GM20000 (cell line): ENCODE measurements around the gene TOMT.

Experiments
- DNase-seq: peaks from one replicate; pipeline ENCODE4 v3.0.0; 2012; ENCODE audit warnings: low spot score
- CTCF ChIP-seq: IDR thresholded peaks from 2 replicates; pipeline ENCODE4 v1.5.1; 2012; ENCODE audit warnings: mild to moderate bottlenecking, control low read depth; ENCODE audit errors: extremely low read depth, missing control alignments

Gene TOMT

GRCh38 chr11:72102631-72102945 is 3.1 kb upstream of the TOMT start:
- TF ChIP-seq CTCF, result no peak
- DNase-seq, result peak; percentile 15

DNA sequence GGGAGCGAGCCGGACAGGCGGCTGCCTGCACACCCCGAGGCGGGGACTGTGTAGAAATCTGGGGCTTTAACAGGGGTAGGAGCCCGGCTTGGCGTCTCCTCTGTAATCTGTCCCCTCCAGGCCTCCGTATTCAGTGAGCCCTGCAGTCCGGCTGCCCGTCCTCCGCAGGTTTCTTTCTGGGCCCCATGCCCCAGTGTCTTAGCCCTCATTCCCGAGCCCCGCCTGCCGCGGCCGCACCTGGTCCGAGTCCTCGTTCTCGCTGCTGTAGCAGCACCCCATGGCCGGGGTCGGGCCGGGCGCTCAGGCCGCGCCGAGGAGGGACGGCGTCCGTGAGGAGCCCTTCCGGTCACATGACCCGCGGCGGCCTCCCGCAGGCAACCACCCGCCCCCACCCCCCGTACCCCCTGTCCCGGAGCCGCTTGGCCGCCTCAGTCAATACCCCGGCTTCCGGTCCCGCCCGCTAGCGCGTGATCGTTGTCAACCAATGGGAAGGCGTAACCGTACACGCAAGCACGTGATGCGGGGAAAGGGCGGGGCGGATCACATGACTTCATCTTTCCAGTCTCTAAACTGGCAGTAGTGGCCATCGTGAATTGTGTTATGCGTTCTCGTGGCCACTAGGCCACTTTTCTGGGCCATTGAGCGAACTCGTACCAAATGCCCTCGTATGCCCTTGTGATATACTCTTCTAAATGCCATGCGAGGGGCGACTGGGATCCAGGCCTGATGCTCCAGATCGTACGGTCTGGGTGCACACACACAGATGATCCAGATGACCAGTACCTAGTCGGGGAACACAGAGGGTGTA is 2.6 kb upstream of the TOMT start, which contains the start of gene LAMTOR1:
LAMTOR1 (minus strand) TSS at position 352 of the 808 bp plus-strand sequence; CDS start at position 279, 73 bp downstream.
- DNase-seq, result peak; percentile 95
- no peak for TF ChIP-seq CTCF

DNA sequence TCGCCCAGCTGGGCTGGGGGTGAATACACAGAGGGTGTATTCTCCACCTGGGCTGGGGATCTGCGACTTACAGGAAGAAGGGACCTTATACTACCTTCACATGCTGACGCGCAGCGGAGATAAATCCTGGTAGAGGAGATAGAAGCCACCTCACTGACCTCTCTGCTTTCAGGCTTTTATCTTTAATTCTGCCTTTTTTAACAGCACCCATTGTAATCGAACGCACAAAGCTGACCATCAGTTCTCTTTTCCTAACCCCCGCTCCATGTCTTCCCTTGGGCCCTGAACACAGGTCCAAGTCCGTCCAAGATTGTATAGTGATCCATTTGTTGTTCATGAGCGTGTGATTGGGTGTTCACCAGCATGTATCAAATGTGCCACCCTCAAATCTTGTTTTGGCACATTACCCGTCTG is 2.0 kb upstream of the TOMT start:
- TF ChIP-seq CTCF, result no peak
- no peak for DNase-seq

DNA sequence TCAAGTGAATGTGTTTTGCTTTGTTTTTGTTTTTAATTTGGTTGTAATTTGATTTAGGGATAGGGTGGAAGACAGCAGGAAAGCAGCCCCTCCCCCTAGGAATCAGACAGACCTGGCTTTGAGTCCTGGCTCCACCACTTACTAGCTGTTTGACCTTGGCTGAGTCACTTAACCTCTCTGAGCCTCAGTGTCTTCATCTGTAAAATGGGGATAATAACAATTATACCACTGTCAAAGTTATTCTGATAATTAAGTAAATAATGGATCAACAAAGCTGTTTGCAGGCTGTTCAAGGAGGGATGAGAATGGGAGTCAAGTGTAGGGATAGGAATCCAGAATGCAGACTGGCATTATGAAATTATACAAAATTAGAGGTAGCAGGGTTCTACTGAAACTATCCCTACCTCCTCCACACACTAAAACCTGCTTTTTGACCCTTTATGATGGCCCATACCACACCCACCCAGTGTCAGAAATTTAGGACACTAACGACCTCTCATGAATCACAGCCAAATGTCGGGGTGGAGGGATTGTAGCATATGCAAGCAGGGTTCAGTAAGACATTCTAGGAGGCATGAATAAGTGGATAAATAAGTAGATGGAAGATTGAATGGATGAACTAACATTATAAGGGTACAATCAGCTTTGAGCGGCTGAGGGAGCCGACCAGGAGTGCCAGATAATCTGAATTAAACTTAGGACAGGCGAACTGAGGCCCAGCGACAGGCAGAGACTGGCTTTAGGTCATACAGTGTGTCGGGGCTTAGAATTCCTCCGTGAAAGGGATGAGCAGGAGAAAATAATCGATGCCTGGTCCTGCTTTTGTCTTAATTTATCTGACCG is 5.8 kb downstream of the TOMT start:
- DNase-seq, result no peak
- TF ChIP-seq CTCF, result no peak

DNA sequence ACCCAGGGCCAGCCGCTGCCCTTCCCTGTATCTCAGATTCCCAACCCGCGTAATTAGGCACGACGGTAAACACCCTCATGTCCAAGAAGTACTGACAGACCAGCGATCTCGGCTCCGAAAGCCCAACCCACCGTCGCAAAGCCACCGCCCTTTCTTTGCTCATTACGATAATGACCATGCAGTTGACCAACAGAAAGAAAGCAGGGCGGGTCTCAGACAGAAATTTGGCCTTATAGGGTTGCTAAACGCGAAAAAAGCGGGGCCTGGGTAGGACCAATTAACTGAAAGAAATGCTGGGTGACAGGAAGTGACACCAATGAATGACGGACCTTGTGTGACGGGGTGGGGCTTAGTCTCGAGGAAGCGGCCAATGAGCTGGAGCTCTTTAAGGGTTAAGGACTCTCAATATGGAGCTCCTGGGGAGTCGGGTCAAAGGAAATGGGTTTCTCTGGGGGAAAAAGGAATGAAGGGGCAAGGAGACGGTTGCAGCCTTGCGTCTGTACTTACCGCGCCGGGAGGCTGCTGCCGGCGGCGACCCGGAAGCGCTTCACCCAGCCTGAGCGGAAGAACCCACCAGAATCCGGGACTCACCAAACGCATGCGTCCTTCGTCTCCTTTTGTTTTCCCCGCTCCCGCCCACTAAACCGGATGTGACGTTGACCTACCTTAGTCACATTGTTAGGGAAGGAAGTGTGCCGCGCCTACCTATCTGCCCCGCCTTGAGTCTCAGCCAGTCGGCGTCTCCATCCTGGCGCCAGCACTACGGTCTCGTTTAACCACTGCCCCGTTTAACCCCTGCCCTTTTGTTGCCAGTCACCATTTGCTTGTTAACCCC is 6.6 kb downstream of the TOMT start, which contains the start of gene ANAPC15:
ANAPC15 (minus strand) TSS at position 553 of the 835 bp plus-strand sequence. CDS start 1,419 bp downstream, outside the sequence.
- peak; percentile 87 for DNase-seq
- no peak for TF ChIP-seq CTCF

GRCh38 chr11:72112978-72113808 is 7.5 kb downstream of the TOMT start:
- no peak for TF ChIP-seq CTCF
- no peak for DNase-seq
